ENCODE results near the gene SLC26A6.

The SLC26A6 gene

GRCh38 chr3:48635222-48636021 is at the start of gene SLC26A6:
TSS of gene SLC26A6 (minus strand) at chr3:48635461. CDS start at chr3:48635393, 68 bp downstream.
- DNase-seq (ENCODE audit: low spot score): peak; percentile 96

- no peak for DNase-seq (ENCODE audit: low spot score)
Observed at GRCh38 chr3:48684480-48685143, 49.4 kb upstream of the SLC26A6 start.

GRCh38 chr3:48684054-48684349 is 48.7 kb upstream of the SLC26A6 start:
- DNase-seq (ENCODE audit: low spot score): no peak

- no peak for DNase-seq (ENCODE audit: low spot score)
Observed at GRCh38 chr3:48682786-48683185, 47.5 kb upstream of the SLC26A6 start.

- DNase-seq (ENCODE audit: low spot score): no peak
Observed at GRCh38 chr3:48681974-48682610, 46.8 kb upstream of the SLC26A6 start.

GRCh38 chr3:48681541-48681880 is 46.2 kb upstream of the SLC26A6 start:
- DNase-seq (ENCODE audit: low spot score): no peak

- DNase-seq (ENCODE audit: low spot score): no peak
Observed at GRCh38 chr3:48680811-48681540, 45.7 kb upstream of the SLC26A6 start.

- no peak for DNase-seq (ENCODE audit: low spot score)
Observed at GRCh38 chr3:48679411-48680391, 44.4 kb upstream of the SLC26A6 start.

GRCh38 chr3:48678566-48679380 is 43.5 kb upstream of the SLC26A6 start:
- DNase-seq (ENCODE audit: low spot score): no peak

- DNase-seq (ENCODE audit: low spot score): no peak
Observed at GRCh38 chr3:48678056-48678455, 42.8 kb upstream of the SLC26A6 start.

GRCh38 chr3:48674505-48674904 is 39.2 kb upstream of the SLC26A6 start:
- DNase-seq (ENCODE audit: low spot score): no peak

- DNase-seq (ENCODE audit: low spot score): no peak
Observed at GRCh38 chr3:48672522-48672921, 37.3 kb upstream of the SLC26A6 start.

- DNase-seq (ENCODE audit: low spot score): no peak
Observed at GRCh38 chr3:48664929-48665328, 29.7 kb upstream of the SLC26A6 start.

- no peak for DNase-seq (ENCODE audit: low spot score)
Observed at GRCh38 chr3:48664313-48664644, 29.0 kb upstream of the SLC26A6 start.

GRCh38 chr3:48663489-48664312 is 28.4 kb upstream of the SLC26A6 start:
- peak; percentile 98 for DNase-seq (ENCODE audit: low spot score)

- DNase-seq (ENCODE audit: low spot score): peak; percentile 87
Observed at GRCh38 chr3:48662753-48663488, 27.7 kb upstream of the SLC26A6 start, which contains the start of gene CELSR3. TSS of gene CELSR3 (minus strand) at chr3:48662886. CDS start at chr3:48662634, 252 bp downstream.

GRCh38 chr3:48662145-48662752 is 27.0 kb upstream of the SLC26A6 start:
- DNase-seq (ENCODE audit: low spot score): no peak

GRCh38 chr3:48661501-48662144 is 26.4 kb upstream of the SLC26A6 start:
- peak; percentile 64 for DNase-seq (ENCODE audit: low spot score)

Data from activated CD4-positive, alpha-beta T cell treated with anti-CD3 and anti-CD28 coated beads, Interleukin-2, Interleukin-4, amounts not matched to agents 100 ng/mL and 50 ng/mL, durations not matched to agents 16 hours and 8 hours (primary cell).